ENCODE results near the gene ASB18. TPM values are rescaled to one million over a fixed set of nuclear protein-coding genes. Genes with fewer than 3 reads are reported as not detected.

The ASB18 gene
- total and polyA plus RNA-seq, 2 of the 4 experiments (the other 2 are of a cell fraction): not detected

GRCh38 chr2:236244256-236244655 is 19.9 kb downstream of the ASB18 start:
- H3K56ac ChIP-seq (ENCODE audit: extremely low read depth, insufficient read depth, low read length): no peak overlapping the region
- BruUV-seq (replicated peaks): no TSS peak
- in situ Hi-C loops (cut with MboI; ENCODE audit: low sequenced_read_pairs) (no loop called here), dilution Hi-C loops (cut with HindIII; ENCODE audit: low sequenced_read_pairs, unreplicated experiment) (no loop called here), intact Hi-C loops (cut with micrococcal nuclease) (no loop called here)
- WGBS, 2 experiments (ENCODE audit: extremely low coverage in 2 of 2, insufficient read length in 1 of 2): 55% methylated on average over 2 of the region's 5 CpGs; no CpG with 5 or more reads in 1 of the 2 experiments
- H2BK5ac ChIP-seq (ENCODE audit: low read depth, low read length, poor library complexity, severe bottlenecking): no peak overlapping the region
- no peak overlapping the region for H3K23ac ChIP-seq (ENCODE audit: low read depth, low read length)
- TF ChIP-seq BHLHE40 (IDR thresholded peaks at IDR 0.05; ENCODE audit: low read depth, low read length) (no peak), MXI1 (IDR thresholded peaks at IDR 0.05; ENCODE audit: borderline replicate concordance, low read depth, low read length) (no peak), SMC3 (IDR thresholded peaks at IDR 0.05; ENCODE audit: low read depth, low read length) (no peak), CHD1 (IDR thresholded peaks at IDR 0.05; ENCODE audit: low read depth, low read length) (no peak)
- no peak overlapping the region for H3K4me2 ChIP-seq (ENCODE audit: low read depth, low read length)
- DNase-seq (no peak), ATAC-seq (ENCODE audit: low read depth) (no peak)
- no peak overlapping the region for H3K14ac ChIP-seq (replicated peaks; ENCODE audit: low read depth, low read length)
- H2BK20ac ChIP-seq (ENCODE audit: low read depth, low read length): no peak overlapping the region
- H2BK15ac ChIP-seq (ENCODE audit: low read depth, low read length): no peak overlapping the region
- H3K4ac ChIP-seq (ENCODE audit: low read depth, low read length): no peak overlapping the region
- no peak overlapping the region for H2AFZ ChIP-seq (replicated peaks; ENCODE audit: low read length, poor library complexity)
- H3K9me1 ChIP-seq (ENCODE audit: insufficient read depth, low read length): no peaks in the 10 kb centered on the region
- H2AK9ac ChIP-seq (replicated peaks; ENCODE audit: low read depth, low read length, poor library complexity): no peak overlapping the region
- H2BK120ac ChIP-seq (ENCODE audit: low read depth, low read length): no peak overlapping the region
- peaks cover 2% of the 10 kb centered on the region; the same call in 1 of the 2 replicates for H3K27me3 ChIP-seq (ENCODE audit: control insufficient read depth, insufficient read depth, low read length)
- no peak overlapping the region for H3K18ac ChIP-seq (ENCODE audit: low read depth, low read length)
- no peak overlapping the region for H2AK5ac ChIP-seq (ENCODE audit: low read depth, low read length)
- no peaks in the 10 kb centered on the region for H3K36me3 ChIP-seq (ENCODE audit: control insufficient read depth, insufficient read depth, low read length)
- no peak overlapping the region for H4K5ac ChIP-seq (ENCODE audit: low read depth, low read length)
- no peak overlapping the region for H4K8ac ChIP-seq (ENCODE audit: low read depth in 2 of 2, low read length in 2 of 2)
- H3K9me3 ChIP-seq (ENCODE audit: control insufficient read depth, insufficient read depth, low read length): no peaks in the 10 kb centered on the region
- ChIA-PET CTCF (no interaction called here), POLR2A (ENCODE audit: unreplicated experiment) (no interaction called here)
- peaks cover 13% of the 10 kb centered on the region for H3K4me1 ChIP-seq (ENCODE audit: control insufficient read depth, insufficient read depth, low read length)
- H4K20me1 ChIP-seq (ENCODE audit: insufficient read depth, low read length): no peaks in the 10 kb centered on the region
- no peak overlapping the region for H3K4me3 ChIP-seq (ENCODE audit: insufficient read depth, low read depth, low read length)
- H4K91ac ChIP-seq (ENCODE audit: insufficient read depth, low read depth, low read length): no peak overlapping the region
- H3K9ac ChIP-seq (ENCODE audit: low read depth, low read length): no peak overlapping the region
- H3K27ac ChIP-seq (ENCODE audit: insufficient read depth, low read length): no peak overlapping the region
- no peaks in the 10 kb centered on the region for H3K79me1 ChIP-seq (ENCODE audit: low read depth in 1 of 2, low read length in 2 of 2)
